HCT116 (cell line): ENCODE results near the gene PCDH9. TPM values are rescaled to one million over a fixed set of nuclear protein-coding genes. Genes with fewer than 3 reads are reported as not detected.

Experiments used
- ATAC-seq: fragments of 200-7000 bp; cut with Tn5 transposase; 2 replicates; pipeline ENCODE4 v1.9.1; 2020; ENCODE audit warnings: mild to moderate bottlenecking, moderate library complexity
- BruUV-seq: library from RNA; stranded (reverse); fragments of 400-500 nt; replicated peaks from 2 replicates; lab custom pipeline; 2021; lab: Mats Ljungman, UMichigan
- CTCF ChIA-PET: fragments of 300-600 bp; sonication (Branson Sonifier 250); formaldehyde crosslinking; loops from one replicate; lab custom pipeline; 2021; ENCODE audit warnings: antibody characterized with exemption; lab: Charles Lee
- POLR2A ChIA-PET: fragments of 300-600, 350-600 bp; sonication (Branson Sonifier 250); formaldehyde crosslinking; loops from one replicate; lab custom pipeline; 2021; ENCODE audit warnings: antibody characterized with exemption; lab: Charles Lee
- RAD21 ChIA-PET, 2 experiments: fragments of 300-600 bp; sonication (Branson Sonifier 250); formaldehyde crosslinking; loops; one replicate each; lab custom pipeline; 2023; ENCODE audit warnings: low total read pairs in 2 of 2; ENCODE audit not compliant: uncharacterized antibody in 2 of 2, unreplicated experiment in 2 of 2, low non-redundant PET in 1 of 2; lab: Charles Lee
- DNase-seq: peaks from one replicate; pipeline ENCODE4 v3.0.0-alpha.2; 2010; ENCODE audit warnings: low read depth, low spot score
- H2AFZ ChIP-seq: fragments of 200-600 bp; shearing (Covaris generic), sonication (generic); 2 replicates; pipeline ENCODE4 v1.6.1; 2017; ENCODE audit warnings: low read depth, mixed run types, mixed read lengths, antibody characterized with exemption, low read length; ENCODE audit not compliant: poor library complexity, severe bottlenecking
- H3K27ac ChIP-seq: 2 replicates; pipeline ENCODE4 v1.5.1; 2012; ENCODE audit warnings: low read depth, low read length
- H3K27me3 ChIP-seq: fragments of 200-600 bp; sonication (generic); 2 replicates; pipeline ENCODE4 v1.6.1; 2016; ENCODE audit warnings: mixed run types, low read length, mixed read lengths; ENCODE audit not compliant: insufficient read depth
- H3K36me3 ChIP-seq, 2 experiments: fragments of 200-500 bp in 1 of 2; fragments of 200-600 bp in 1 of 2; sonication (Bioruptor generic) in 1 of 2; sonication (generic) in 1 of 2; 2 replicates each; pipeline versions ENCODE4 v1.5.1 to v1.6.1; 2014 to 2016; ENCODE audit warnings: low read length in 2 of 2, inconsistent platforms in 1 of 2, mixed read lengths in 1 of 2, mixed run types in 1 of 2; ENCODE audit not compliant: insufficient read depth in 2 of 2, control insufficient read depth in 1 of 2
- H3K4me1 ChIP-seq, 2 experiments: fragments of 200-600 bp in 1 of 2; sonication (generic) in 1 of 2; 2 replicates each; pipeline versions ENCODE4 v1.5.1 to v1.6.1; 2012 to 2017; ENCODE audit warnings: low read length in 2 of 2, inconsistent platforms in 1 of 2, mild to moderate bottlenecking in 1 of 2, mixed read lengths in 1 of 2, mixed run types in 1 of 2, moderate library complexity in 1 of 2; ENCODE audit not compliant: insufficient read depth in 2 of 2, control insufficient read depth in 1 of 2
- H3K4me2 ChIP-seq: fragments of 200-600 bp; sonication (generic); 2 replicates; pipeline ENCODE4 v1.6.1; 2017; ENCODE audit warnings: mixed run types, low read length, mixed read lengths
- H3K4me3 ChIP-seq, 2 experiments: fragments of 200-600 bp in 1 of 2; sonication (generic) in 1 of 2; replicated peaks in 1 of 2; 2 replicates each; pipeline ENCODE4 v1.5.1; 2011 to 2016; ENCODE audit warnings: low read length in 2 of 2, control low read depth in 1 of 2, low read depth in 1 of 2, mild to moderate bottlenecking in 1 of 2, mixed read lengths in 1 of 2, mixed run types in 1 of 2
- H3K79me2 ChIP-seq: fragments of 200-600 bp; sonication (generic); 2 replicates; pipeline ENCODE4 v1.6.1; 2017; ENCODE audit warnings: mild to moderate bottlenecking, mixed run types, low read length, moderate library complexity, mixed read lengths; ENCODE audit not compliant: insufficient read depth
- H3K9ac ChIP-seq: fragments of 200-600 bp; sonication (generic); 2 replicates; pipeline ENCODE4 v1.6.1; 2016; ENCODE audit warnings: low read length, mixed read lengths
- H3K9me2 ChIP-seq: fragments of 200-600 bp; sonication (generic), shearing (Covaris generic); 2 replicates; pipeline ENCODE4 v1.6.1; 2017; ENCODE audit warnings: mixed run types, mild to moderate bottlenecking, moderate library complexity; ENCODE audit not compliant: insufficient read depth
- H3K9me3 ChIP-seq, 2 experiments: fragments of 200-500 bp in 1 of 2; fragments of 200-600 bp in 1 of 2; sonication (Bioruptor generic) in 1 of 2; sonication (generic) in 1 of 2; 2 replicates each; pipeline ENCODE4 v1.6.1; 2014 to 2017; ENCODE audit warnings: low read length in 2 of 2, mixed read lengths in 2 of 2, inconsistent platforms in 1 of 2, low read depth in 1 of 2, mild to moderate bottlenecking in 1 of 2, mixed run types in 1 of 2, moderate library complexity in 1 of 2; ENCODE audit not compliant: control insufficient read depth in 1 of 2, insufficient read depth in 1 of 2
- H4K20me1 ChIP-seq: fragments of 200-600 bp; sonication (generic), shearing (Covaris generic); 2 replicates; pipeline ENCODE4 v1.6.1; 2017; ENCODE audit warnings: mixed run types, mild to moderate bottlenecking, moderate library complexity; ENCODE audit not compliant: insufficient read depth
- CBX3 ChIP-seq: IDR thresholded peaks from 2 replicates; pipeline ENCODE4 v1.6.1; 2012; ENCODE audit warnings: low read depth
- EGR1 ChIP-seq: IDR thresholded peaks from 2 replicates; pipeline ENCODE4 v1.6.1; 2012; ENCODE audit warnings: low read depth
- ELF1 ChIP-seq: IDR thresholded peaks from 2 replicates; pipeline ENCODE4 v1.6.1; 2012; ENCODE audit warnings: low read depth, borderline replicate concordance
- EZH2 ChIP-seq: fragments of 200-600 bp; sonication (generic); IDR thresholded peaks from 2 replicates; pipeline ENCODE4 v1.6.1; 2017; ENCODE audit warnings: antibody characterized with exemption, mixed run types
- EZH2phosphoT487 ChIP-seq: fragments of 200-600 bp; IDR thresholded peaks from 2 replicates; pipeline ENCODE4 v1.6.1; 2018; ENCODE audit warnings: antibody characterized with exemption, borderline replicate concordance
- FOSL1 ChIP-seq: IDR thresholded peaks from 2 replicates; pipeline ENCODE4 v1.6.1; 2012; ENCODE audit warnings: low read depth
- JUND ChIP-seq: IDR thresholded peaks from 2 replicates; pipeline ENCODE4 v1.6.1; 2012
- POLR2A ChIP-seq: IDR thresholded peaks from 2 replicates; pipeline ENCODE4 v1.7.0; 2011; ENCODE audit warnings: borderline replicate concordance; ENCODE audit not compliant: insufficient read depth, insufficient read length; ENCODE audit errors: extremely low read depth
- RAD21 ChIP-seq: IDR thresholded peaks from 2 replicates; pipeline ENCODE4 v1.6.1; 2012; ENCODE audit warnings: low read depth, mild to moderate bottlenecking
- SIN3A ChIP-seq: IDR thresholded peaks from 2 replicates; pipeline ENCODE4 v1.6.1; 2012; ENCODE audit warnings: low read depth
- SP1 ChIP-seq: IDR thresholded peaks from 2 replicates; pipeline ENCODE4 v1.6.1; 2012; ENCODE audit warnings: low read depth
- SRF ChIP-seq: IDR thresholded peaks from 2 replicates; pipeline ENCODE4 v1.6.1; 2012; ENCODE audit warnings: low read depth
- YY1 ChIP-seq: IDR thresholded peaks from 2 replicates; pipeline ENCODE4 v1.6.1; 2011; ENCODE audit warnings: low read length, low read depth, moderate library complexity, mild to moderate bottlenecking; ENCODE audit not compliant: insufficient replicate concordance; ENCODE audit errors: extremely low read depth
- ZFX ChIP-seq: fragments of 450-650 bp; IDR thresholded peaks from 2 replicates; pipeline ENCODE4 v1.6.1; 2017
- intact Hi-C: fragments of 100-400 bp; cut with micrococcal nuclease; formaldehyde crosslinking; loops from 2 replicates; pipeline ENCODE4 v1.10.0; 2022
- total RNA-seq: library from RNA; stranded (reverse); gene quantifications from one replicate; pipeline ENCODE4 v1.2.1, GENCODE V29; 2021; ENCODE audit not compliant: unreplicated experiment
- TF ChIP-seq, protein P1 (sequence below), 3 experiments: fragments of 200-600 bp in 1 of 3; sonication (generic) in 1 of 3; IDR thresholded peaks in 2 of 3; conservative IDR thresholded peaks in 1 of 3; 2 replicates each; pipeline ENCODE4 v1.5.1; 2012 to 2017; ENCODE audit warnings: low read depth in 2 of 3, low read length in 2 of 3, antibody characterized with exemption in 1 of 3, borderline replicate concordance in 1 of 3, control low read depth in 1 of 3, mild to moderate bottlenecking in 1 of 3, mixed read lengths in 1 of 3, mixed run types in 1 of 3, moderate library complexity in 1 of 3; ENCODE audit not compliant: insufficient read depth in 1 of 3

PCDH9 gene
- total RNA-seq, 1 experiment from 2014 or later: 0.02 TPM

DNA sequence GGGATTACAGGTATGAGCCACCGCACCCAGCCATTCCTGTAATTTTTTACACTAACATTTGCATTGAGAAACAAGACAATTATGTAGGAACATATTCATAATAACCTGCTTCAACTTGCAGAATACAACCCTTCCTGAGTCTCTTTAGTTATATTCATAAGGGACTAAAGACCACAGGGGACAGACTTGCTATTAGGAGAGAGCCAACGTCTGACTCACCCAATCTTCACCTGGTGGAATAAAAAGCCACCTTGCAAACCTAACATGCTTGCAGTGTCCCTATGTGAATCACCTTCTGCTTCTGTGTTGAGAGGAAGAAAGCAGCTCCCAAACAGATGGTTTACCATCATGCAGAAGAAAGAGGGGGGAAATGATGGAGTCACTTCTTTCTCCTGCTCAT lies 456.1 kb downstream of the PCDH9 start (continued):
- TF ChIP-seq EGR1: no peak
- no peak for TF ChIP-seq CBX3
- no peak for TF ChIP-seq POLR2A
- no peak for TF ChIP-seq EZH2
- TF ChIP-seq RAD21: no peak
- TF ChIP-seq ZFX: no peak
- no peak for TF ChIP-seq SRF
- no peak for TF ChIP-seq SP1
- no peak for TF ChIP-seq FOSL1
- TF ChIP-seq SIN3A: no peak
- no peak for TF ChIP-seq YY1

DNA sequence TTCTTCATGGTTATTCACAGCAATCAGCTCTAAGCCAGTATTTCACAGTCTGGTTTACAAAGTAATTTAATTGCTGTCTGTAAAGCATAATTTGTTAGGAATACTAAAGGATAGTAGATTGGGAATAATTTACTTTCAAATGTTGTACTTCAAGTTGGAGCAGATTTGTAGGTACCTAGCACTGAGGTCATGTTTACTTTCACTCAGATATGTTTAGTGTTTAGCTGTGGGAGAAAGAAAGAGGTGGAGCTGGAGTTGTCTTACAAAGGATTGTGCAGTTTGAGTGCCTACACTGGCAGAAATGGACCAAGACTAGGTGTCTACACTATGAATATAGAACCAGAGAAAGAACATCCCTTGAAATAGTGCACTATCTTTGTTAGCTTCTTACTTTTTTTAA lies 464.6 kb downstream of the PCDH9 start:
- H4K20me1 ChIP-seq: no peaks in the 10 kb centered on the region
- no peaks in the 10 kb centered on the region for H3K9me2 ChIP-seq
- ChIA-PET RAD21 (no interaction called here), CTCF (no interaction called here), POLR2A (no interaction called here)
- H3K4me1 ChIP-seq: no peaks in the 10 kb centered on the region
- H3K27ac ChIP-seq: no peak overlapping the region
- H3K4me3 ChIP-seq: no peak overlapping the region
- no TSS peak for BruUV-seq
- H3K79me2 ChIP-seq: no peaks in the 10 kb centered on the region
- no peaks in the 10 kb centered on the region for H3K36me3 ChIP-seq
- no peak for TF ChIP-seq JUND
- no peak for TF ChIP-seq ELF1
- no peak for TF ChIP-seq EZH2phosphoT487
- TF ChIP-seq, protein P1, sequence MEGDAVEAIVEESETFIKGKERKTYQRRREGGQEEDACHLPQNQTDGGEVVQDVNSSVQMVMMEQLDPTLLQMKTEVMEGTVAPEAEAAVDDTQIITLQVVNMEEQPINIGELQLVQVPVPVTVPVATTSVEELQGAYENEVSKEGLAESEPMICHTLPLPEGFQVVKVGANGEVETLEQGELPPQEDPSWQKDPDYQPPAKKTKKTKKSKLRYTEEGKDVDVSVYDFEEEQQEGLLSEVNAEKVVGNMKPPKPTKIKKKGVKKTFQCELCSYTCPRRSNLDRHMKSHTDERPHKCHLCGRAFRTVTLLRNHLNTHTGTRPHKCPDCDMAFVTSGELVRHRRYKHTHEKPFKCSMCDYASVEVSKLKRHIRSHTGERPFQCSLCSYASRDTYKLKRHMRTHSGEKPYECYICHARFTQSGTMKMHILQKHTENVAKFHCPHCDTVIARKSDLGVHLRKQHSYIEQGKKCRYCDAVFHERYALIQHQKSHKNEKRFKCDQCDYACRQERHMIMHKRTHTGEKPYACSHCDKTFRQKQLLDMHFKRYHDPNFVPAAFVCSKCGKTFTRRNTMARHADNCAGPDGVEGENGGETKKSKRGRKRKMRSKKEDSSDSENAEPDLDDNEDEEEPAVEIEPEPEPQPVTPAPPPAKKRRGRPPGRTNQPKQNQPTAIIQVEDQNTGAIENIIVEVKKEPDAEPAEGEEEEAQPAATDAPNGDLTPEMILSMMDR (IDR thresholded peaks at IDR 0.05 in 2 of 3, conservative IDR thresholded peaks at IDR 0.05 in 1 of 3; ENCODE audit: borderline replicate concordance in 1 of 3, insufficient read depth in 1 of 3, low read depth in 2 of 3, low read length in 2 of 3): no peak
- TF ChIP-seq SIN3A: no peak
- TF ChIP-seq SRF: no peak
- no peak for TF ChIP-seq EZH2
- TF ChIP-seq, all 23 proteins: peak for 0
- ATAC-seq (no peak), DNase-seq (no peak)
- Histone ChIP-seq H2AFZ (no peak overlapping the region), H3K27me3 (no peaks in the 10 kb centered on the region), H3K9ac (no peak overlapping the region), H3K9me3 (no peaks in the 10 kb centered on the region), H3K4me2 (no peak overlapping the region)
- intact Hi-C loops: no loop called here
